Central memory CD8-positive, alpha-beta T cell (primary cell): ENCODE data around the gene CELA2A.
"Not testable (repeated sequence)": the region's sequence is repeated elsewhere in the genome, so short reads cannot be mapped to it uniquely, and the experiment has no call there.

Experiments
- ATAC-seq: fragments of 150-1000 bp; cut with Tn5 transposase; replicated peaks from 2 replicates; pipeline ENCODE4 v1.10.0; 2022; ENCODE audit warnings: mild to moderate bottlenecking, moderate FRiP score, moderate number of reproducible peaks; ENCODE audit not compliant: poor library complexity, severe bottlenecking; ENCODE audit errors: extremely low read depth
- DNase-seq, 2 donors: peaks; one replicate each; pipeline ENCODE4 v3.0.0; 2021; ENCODE audit warnings: low spot score in 2 of 2
- H3K27ac Mint-ChIP-seq: one replicate; pipeline ENCODE4 v1.8.0; 2022; ENCODE audit warnings: low read depth, mild to moderate bottlenecking, moderate library complexity, mixed read lengths
- H3K27me3 Mint-ChIP-seq: one replicate; pipeline ENCODE4 v1.8.0; 2022; ENCODE audit warnings: mixed read lengths
- H3K36me3 Mint-ChIP-seq: one replicate; pipeline ENCODE4 v1.8.0; 2022; ENCODE audit warnings: mild to moderate bottlenecking, moderate library complexity, mixed read lengths; ENCODE audit not compliant: insufficient read depth
- H3K4me1 Mint-ChIP-seq: one replicate; pipeline ENCODE4 v1.8.0; 2022; ENCODE audit warnings: mixed read lengths
- H3K4me3 Mint-ChIP-seq: one replicate; pipeline ENCODE4 v1.8.0; 2022; ENCODE audit warnings: mild to moderate bottlenecking, moderate library complexity, mixed read lengths
- H3K9me3 Mint-ChIP-seq: one replicate; pipeline ENCODE4 v1.8.0; 2022; ENCODE audit warnings: mixed read lengths

CELA2A gene

GRCh38 chr1:15453734-15454133 lies 2.8 kb upstream of the CELA2A start:
- ATAC-seq: no peak
- Mint-ChIP-seq H3K27ac (no peak overlapping the region), H3K27me3 (peaks cover 48% of the 10 kb centered on the region), H3K4me1 (no peaks in the 10 kb centered on the region), H3K4me3 (no peak overlapping the region), H3K36me3 (peaks cover 3% of the 10 kb centered on the region), H3K9me3 (no peaks in the 10 kb centered on the region)
- no peak for DNase-seq

- H3K27me3 Mint-ChIP-seq: peaks cover 47% of the 10 kb centered on the region
- peaks cover 3% of the 10 kb centered on the region for H3K36me3 Mint-ChIP-seq
- H3K4me1 Mint-ChIP-seq: no peaks in the 10 kb centered on the region
- no peak for ATAC-seq
- DNase-seq: no peak
- no peak overlapping the region for H3K4me3 Mint-ChIP-seq
- no peak overlapping the region for H3K27ac Mint-ChIP-seq
- H3K9me3 Mint-ChIP-seq: no peaks in the 10 kb centered on the region
These were observed 2.3 kb upstream of the CELA2A start for GRCh38 chr1:15454256-15454655.

DNA sequence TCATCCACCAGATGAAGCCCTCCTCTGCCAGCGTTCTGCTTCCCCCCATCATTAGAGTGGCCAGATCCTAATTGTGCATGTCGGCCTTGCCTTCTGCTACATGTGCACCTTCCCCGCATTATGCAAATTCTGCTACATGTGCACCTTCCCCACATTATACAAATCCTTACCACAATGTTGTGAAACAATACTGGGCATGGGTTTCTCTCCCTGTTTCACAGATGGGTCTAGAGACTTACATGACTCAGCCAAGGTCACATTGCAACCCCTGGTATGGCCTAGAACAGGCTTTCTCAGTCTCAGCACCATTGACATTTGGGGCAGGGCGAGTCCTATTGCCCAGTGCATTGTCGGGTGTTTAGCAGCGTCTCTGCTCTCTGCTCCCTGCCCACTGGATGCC lies 1.0 kb upstream of the CELA2A start:
- H3K27ac Mint-ChIP-seq: no peak overlapping the region
- DNase-seq: no peak

DNA sequence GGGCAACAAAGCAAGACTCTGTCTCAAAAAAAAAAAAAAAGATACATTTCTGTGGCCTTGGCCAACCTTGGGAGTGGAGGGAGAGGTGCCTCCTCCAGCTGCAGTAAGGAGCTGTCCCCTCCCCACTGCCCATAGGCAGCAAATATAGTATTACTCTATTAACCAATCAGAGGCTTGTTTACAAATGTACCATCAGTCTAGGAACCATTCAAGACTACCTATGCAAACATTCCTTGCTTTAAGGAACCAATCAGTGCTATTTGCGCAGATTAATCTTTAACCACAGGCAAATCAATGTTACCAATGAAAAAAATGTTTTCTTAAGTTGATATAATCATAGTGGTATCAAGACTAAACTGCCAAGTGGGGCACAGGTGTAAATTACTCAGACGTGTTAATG lies 1.1 kb downstream of the CELA2A start:
- no peaks in the 10 kb centered on the region for H3K9me3 Mint-ChIP-seq
- no peak overlapping the region for H3K27ac Mint-ChIP-seq
- no peak overlapping the region for H3K4me3 Mint-ChIP-seq
- H3K27me3 Mint-ChIP-seq: peaks cover 31% of the 10 kb centered on the region
- H3K36me3 Mint-ChIP-seq: peaks cover 1% of the 10 kb centered on the region
- no peak for ATAC-seq
- H3K4me1 Mint-ChIP-seq: no peaks in the 10 kb centered on the region
- no peak for DNase-seq

More for the DNA sequence above, 1.0 kb upstream of the CELA2A start:
- Mint-ChIP-seq H3K27me3 (peaks cover 43% of the 10 kb centered on the region), H3K4me1 (no peaks in the 10 kb centered on the region), H3K36me3 (peaks cover 3% of the 10 kb centered on the region), H3K9me3 (no peaks in the 10 kb centered on the region), H3K4me3 (no peak overlapping the region)
- no peak for ATAC-seq

GRCh38 chr1:15458388-15458787 lies 1.9 kb downstream of the CELA2A start:
- not testable (repeated sequence) for H3K9me3 Mint-ChIP-seq, ATAC-seq, DNase-seq, H3K4me3 Mint-ChIP-seq, H3K27ac Mint-ChIP-seq, H3K36me3 Mint-ChIP-seq, H3K4me1 Mint-ChIP-seq
- peaks cover 31% of the 10 kb centered on the region for H3K27me3 Mint-ChIP-seq

DNA sequence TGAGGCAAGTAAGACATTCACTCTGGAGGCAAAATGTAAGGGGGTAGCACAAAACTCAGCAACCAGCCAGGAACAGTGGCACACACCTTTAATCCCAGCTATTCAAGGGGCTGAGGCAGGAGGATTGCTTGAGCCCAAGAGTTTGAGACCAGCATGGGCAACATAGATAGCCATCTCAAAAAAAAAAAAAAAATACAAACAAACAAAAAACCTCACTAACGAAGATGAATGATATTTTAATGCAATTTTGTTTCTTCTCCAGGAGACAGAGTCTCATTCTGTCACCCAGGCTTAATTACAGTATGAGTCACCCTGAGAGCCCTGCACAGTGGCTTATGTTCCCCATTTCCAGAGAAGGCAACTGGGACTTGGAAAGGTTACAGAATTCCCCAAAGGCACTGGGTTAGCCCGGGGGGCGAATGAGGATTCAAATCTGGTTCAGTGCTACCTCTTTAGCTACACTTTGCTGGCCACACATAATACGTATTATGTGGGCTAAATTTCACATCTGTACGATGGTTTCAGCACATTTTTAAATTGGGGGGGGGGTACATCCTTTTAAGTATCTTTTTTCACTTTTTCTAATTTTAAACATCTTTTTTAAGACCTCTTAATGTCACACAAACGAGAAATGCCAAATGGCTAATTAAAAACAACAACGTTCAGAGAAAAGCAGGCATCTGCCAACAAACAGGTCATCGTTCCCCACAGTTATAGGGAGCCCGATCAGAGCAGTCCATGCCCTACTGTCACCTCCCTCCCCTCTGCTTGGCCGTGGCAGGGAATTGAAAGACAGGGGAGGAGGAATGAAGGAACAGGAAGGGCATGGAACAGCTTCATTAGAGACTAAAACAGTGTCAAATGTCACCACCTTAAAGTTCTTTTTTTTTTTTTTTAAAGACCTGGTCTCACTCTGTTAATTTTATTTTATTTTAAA lies 3.5 kb downstream of the CELA2A start:
- H3K27ac Mint-ChIP-seq: no peak overlapping the region
- H3K27me3 Mint-ChIP-seq: peaks cover 31% of the 10 kb centered on the region
- H3K9me3 Mint-ChIP-seq: no peaks in the 10 kb centered on the region
- H3K4me1 Mint-ChIP-seq: no peaks in the 10 kb centered on the region
- DNase-seq (no peak), ATAC-seq (no peak)
- no peak overlapping the region for H3K4me3 Mint-ChIP-seq
- peaks cover 1% of the 10 kb centered on the region for H3K36me3 Mint-ChIP-seq

GRCh38 chr1:15460708-15461095 lies 4.2 kb downstream of the CELA2A start:
- ATAC-seq (no peak), DNase-seq (no peak)
- peaks cover 1% of the 10 kb centered on the region for H3K36me3 Mint-ChIP-seq
- H3K4me1 Mint-ChIP-seq: no peaks in the 10 kb centered on the region
- no peak overlapping the region for H3K4me3 Mint-ChIP-seq
- H3K27me3 Mint-ChIP-seq: peaks cover 30% of the 10 kb centered on the region
- H3K27ac Mint-ChIP-seq: no peak overlapping the region
- no peaks in the 10 kb centered on the region for H3K9me3 Mint-ChIP-seq

- DNase-seq, H3K4me3 Mint-ChIP-seq, H3K4me1 Mint-ChIP-seq, H3K36me3 Mint-ChIP-seq, ATAC-seq, H3K27ac Mint-ChIP-seq, H3K9me3 Mint-ChIP-seq: not testable (repeated sequence)
- H3K27me3 Mint-ChIP-seq: peaks cover 23% of the 10 kb centered on the region
These were observed 6.7 kb downstream of the CELA2A start for GRCh38 chr1:15463064-15463800.

GRCh38 chr1:15463926-15464322 lies 7.4 kb downstream of the CELA2A start:
- not testable (repeated sequence) for DNase-seq, ATAC-seq, H3K9me3 Mint-ChIP-seq, H3K4me1 Mint-ChIP-seq, H3K36me3 Mint-ChIP-seq, H3K27ac Mint-ChIP-seq, H3K4me3 Mint-ChIP-seq
- H3K27me3 Mint-ChIP-seq: peaks cover 23% of the 10 kb centered on the region

- no peaks in the 10 kb centered on the region for H3K9me3 Mint-ChIP-seq
- no peak overlapping the region for H3K4me3 Mint-ChIP-seq
- DNase-seq (no peak), ATAC-seq (no peak)
- peaks cover 14% of the 10 kb centered on the region for H3K27me3 Mint-ChIP-seq
- no peak overlapping the region for H3K27ac Mint-ChIP-seq
- peaks cover 1% of the 10 kb centered on the region for H3K36me3 Mint-ChIP-seq
- H3K4me1 Mint-ChIP-seq: no peaks in the 10 kb centered on the region
These were observed 9.1 kb downstream of the CELA2A start for GRCh38 chr1:15465674-15466073.

DNA sequence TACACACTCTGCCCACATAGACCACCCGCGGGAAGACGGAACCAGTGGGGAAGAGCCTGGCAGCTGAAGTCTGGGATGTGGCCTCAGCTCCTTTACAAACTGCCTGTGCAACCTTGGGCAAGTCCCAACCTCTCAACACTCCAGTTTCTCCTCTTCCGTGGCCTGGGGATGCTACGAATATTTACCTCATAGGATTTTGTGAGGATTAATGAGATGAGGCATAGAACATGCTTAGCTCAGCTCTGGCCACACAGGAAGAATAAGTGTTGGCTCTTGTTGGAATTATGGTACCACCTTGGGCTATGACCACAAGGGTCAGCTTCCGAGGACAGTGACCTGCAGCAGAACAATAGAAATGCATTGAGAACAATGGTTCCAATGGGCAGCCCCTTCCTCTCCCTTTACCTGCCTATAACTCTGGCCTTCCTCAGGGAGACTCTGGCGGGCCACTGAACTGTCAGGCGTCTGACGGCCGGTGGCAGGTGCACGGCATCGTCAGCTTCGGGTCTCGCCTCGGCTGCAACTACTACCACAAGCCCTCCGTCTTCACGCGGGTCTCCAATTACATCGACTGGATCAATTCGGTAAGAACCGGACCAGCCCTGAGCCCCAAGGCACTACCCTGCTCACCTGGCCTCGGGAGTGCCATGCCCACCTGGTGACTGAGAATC lies 10.6 kb downstream of the CELA2A start:
- H3K4me3 Mint-ChIP-seq: not testable (repeated sequence)

GRCh38 chr1:15468145-15468544 lies 11.6 kb downstream of the CELA2A start:
- H3K27ac Mint-ChIP-seq: no peak overlapping the region
- no peaks in the 10 kb centered on the region for H3K9me3 Mint-ChIP-seq
- peaks cover 2% of the 10 kb centered on the region for H3K36me3 Mint-ChIP-seq
- DNase-seq (no peak), ATAC-seq (no peak)
- H3K27me3 Mint-ChIP-seq: peaks cover 13% of the 10 kb centered on the region
- H3K4me1 Mint-ChIP-seq: no peaks in the 10 kb centered on the region
- H3K4me3 Mint-ChIP-seq: no peak overlapping the region

More for the DNA sequence above, 10.6 kb downstream of the CELA2A start:
- not testable (repeated sequence) for H3K4me1 Mint-ChIP-seq, H3K9me3 Mint-ChIP-seq, H3K36me3 Mint-ChIP-seq, H3K27ac Mint-ChIP-seq, DNase-seq, ATAC-seq
- H3K27me3 Mint-ChIP-seq: peaks cover 13% of the 10 kb centered on the region
